IPS-18a (cell line): ENCODE data around the gene CAMK2G.
"Not testable (repeated sequence)": the region's sequence is repeated elsewhere in the genome, so short reads cannot be mapped to it uniquely, and the experiment has no call there.

Experiments used
- H3K27ac ChIP-seq: one replicate; pipeline ENCODE4 v1.5.1; 2013; ENCODE audit warnings: low read length
- H3K27me3 ChIP-seq: one replicate; pipeline ENCODE4 v1.6.1; 2013; ENCODE audit warnings: mild to moderate bottlenecking, low read length; ENCODE audit not compliant: control insufficient read depth, insufficient read depth
- H3K36me3 ChIP-seq: one replicate; pipeline ENCODE4 v1.6.1; 2013; ENCODE audit warnings: low read depth, low read length; ENCODE audit not compliant: control insufficient read depth
- H3K4me1 ChIP-seq: one replicate; pipeline ENCODE4 v1.6.1; 2013; ENCODE audit warnings: low read depth, low read length; ENCODE audit not compliant: control insufficient read depth
- H3K4me3 ChIP-seq: one replicate; pipeline ENCODE4 v1.5.1; 2013; ENCODE audit warnings: low read length
- H3K9ac ChIP-seq: one replicate; pipeline ENCODE4 v1.6.1; 2013; ENCODE audit warnings: mild to moderate bottlenecking, low read length, moderate library complexity
- H3K9me3 ChIP-seq: one replicate; pipeline ENCODE4 v1.6.1; 2013; ENCODE audit warnings: low read depth, low read length; ENCODE audit not compliant: control insufficient read depth

Gene CAMK2G

GRCh38 chr10:73874267-73875138 is at the start of gene CAMK2G:
TSS of gene CAMK2G (minus strand) at chr10:73874555. CDS start at chr10:73874461, 94 bp downstream.
- H3K4me3 ChIP-seq, result peak within 1 kb of the TSS; percentile 67
- no peaks in the 10 kb centered on the region for H3K9me3 ChIP-seq
- H3K4me1 ChIP-seq, result peaks cover 5% of the 10 kb centered on the region
- peaks cover 10% of the 10 kb centered on the region for H3K27me3 ChIP-seq
- H3K27ac ChIP-seq, result no peak within 1 kb of the TSS
- H3K36me3 ChIP-seq, result peaks cover 16% of the 10 kb centered on the region
- H3K9ac ChIP-seq, result peak within 1 kb of the TSS; percentile 25

- no peak overlapping the region for H3K9ac ChIP-seq
- H3K27ac ChIP-seq, result no peak overlapping the region
- H3K36me3 ChIP-seq, result no peaks in the 10 kb centered on the region
- peaks cover 20% of the 10 kb centered on the region for H3K4me1 ChIP-seq
- no peaks in the 10 kb centered on the region for H3K27me3 ChIP-seq
- H3K9me3 ChIP-seq, result no peaks in the 10 kb centered on the region
- H3K4me3 ChIP-seq, result no peak overlapping the region
These were observed 48.4 kb upstream of the CAMK2G start for GRCh38 chr10:73922864-73923133.

- H3K27me3 ChIP-seq, result no peaks in the 10 kb centered on the region
- H3K9me3 ChIP-seq, result no peaks in the 10 kb centered on the region
- no peak overlapping the region for H3K4me3 ChIP-seq
- H3K9ac ChIP-seq, result no peak overlapping the region
- no peak overlapping the region for H3K27ac ChIP-seq
- H3K4me1 ChIP-seq, result peaks cover 20% of the 10 kb centered on the region
- no peaks in the 10 kb centered on the region for H3K36me3 ChIP-seq
These were observed 47.9 kb upstream of the CAMK2G start for GRCh38 chr10:73922007-73922863.

DNA sequence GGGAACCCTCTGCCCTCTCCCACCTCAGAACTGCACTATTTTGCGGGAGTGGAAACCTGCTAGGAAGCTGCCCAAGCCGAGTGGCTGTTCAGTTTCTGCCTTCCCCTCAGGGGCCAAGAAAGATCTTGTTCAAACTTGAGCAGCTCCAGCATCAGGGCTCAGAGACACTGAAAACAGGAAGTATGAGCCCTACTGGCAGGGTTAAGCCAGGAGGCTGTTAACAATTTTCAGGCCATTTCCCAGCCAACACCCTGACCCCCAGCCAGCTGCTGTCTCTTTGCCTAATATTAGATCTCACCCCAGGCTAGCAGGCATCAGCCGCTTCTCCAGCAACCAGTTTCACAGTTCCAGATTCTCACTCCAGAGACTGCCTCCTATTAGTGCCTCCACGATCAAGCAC is 45.7 kb upstream of the CAMK2G start:
- no peak overlapping the region for H3K4me3 ChIP-seq
- H3K9me3 ChIP-seq, result no peaks in the 10 kb centered on the region
- H3K27ac ChIP-seq, result no peak overlapping the region
- H3K27me3 ChIP-seq, result no peaks in the 10 kb centered on the region
- H3K9ac ChIP-seq, result no peak overlapping the region
- peaks cover 20% of the 10 kb centered on the region for H3K4me1 ChIP-seq
- H3K36me3 ChIP-seq, result peaks cover 12% of the 10 kb centered on the region

DNA sequence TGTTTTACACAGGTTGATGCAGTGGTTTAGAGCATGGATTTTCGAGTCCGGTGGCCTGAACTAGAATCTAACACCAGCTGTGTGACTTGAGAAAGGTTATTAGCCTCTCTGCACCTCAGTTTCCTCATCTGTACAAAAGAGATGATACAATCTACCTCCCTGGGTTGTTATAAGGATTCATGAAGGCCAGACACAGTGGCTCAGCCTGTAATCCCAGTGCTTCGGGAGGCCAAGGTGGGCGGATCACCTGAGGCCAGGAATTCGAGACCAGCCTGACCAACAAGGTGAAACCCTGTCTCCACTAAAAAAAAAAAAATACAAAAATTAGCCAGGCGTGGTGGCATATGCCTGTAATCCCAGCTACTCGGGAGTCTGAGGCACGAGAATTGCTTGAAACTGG is 45.1 kb upstream of the CAMK2G start:
- Histone ChIP-seq H3K4me1 (peaks cover 18% of the 10 kb centered on the region), H3K36me3 (peaks cover 13% of the 10 kb centered on the region)
- not testable (repeated sequence) for H3K9me3 ChIP-seq, H3K4me3 ChIP-seq, H3K27me3 ChIP-seq, H3K27ac ChIP-seq, H3K9ac ChIP-seq

- peaks cover 13% of the 10 kb centered on the region for H3K36me3 ChIP-seq
- H3K4me3 ChIP-seq, result no peak overlapping the region
- H3K4me1 ChIP-seq, result peaks cover 14% of the 10 kb centered on the region
- no peaks in the 10 kb centered on the region for H3K9me3 ChIP-seq
- H3K27me3 ChIP-seq, result no peaks in the 10 kb centered on the region
- no peak overlapping the region for H3K27ac ChIP-seq
- H3K9ac ChIP-seq, result no peak overlapping the region
These were observed 43.4 kb upstream of the CAMK2G start for GRCh38 chr10:73917566-73918305.

DNA sequence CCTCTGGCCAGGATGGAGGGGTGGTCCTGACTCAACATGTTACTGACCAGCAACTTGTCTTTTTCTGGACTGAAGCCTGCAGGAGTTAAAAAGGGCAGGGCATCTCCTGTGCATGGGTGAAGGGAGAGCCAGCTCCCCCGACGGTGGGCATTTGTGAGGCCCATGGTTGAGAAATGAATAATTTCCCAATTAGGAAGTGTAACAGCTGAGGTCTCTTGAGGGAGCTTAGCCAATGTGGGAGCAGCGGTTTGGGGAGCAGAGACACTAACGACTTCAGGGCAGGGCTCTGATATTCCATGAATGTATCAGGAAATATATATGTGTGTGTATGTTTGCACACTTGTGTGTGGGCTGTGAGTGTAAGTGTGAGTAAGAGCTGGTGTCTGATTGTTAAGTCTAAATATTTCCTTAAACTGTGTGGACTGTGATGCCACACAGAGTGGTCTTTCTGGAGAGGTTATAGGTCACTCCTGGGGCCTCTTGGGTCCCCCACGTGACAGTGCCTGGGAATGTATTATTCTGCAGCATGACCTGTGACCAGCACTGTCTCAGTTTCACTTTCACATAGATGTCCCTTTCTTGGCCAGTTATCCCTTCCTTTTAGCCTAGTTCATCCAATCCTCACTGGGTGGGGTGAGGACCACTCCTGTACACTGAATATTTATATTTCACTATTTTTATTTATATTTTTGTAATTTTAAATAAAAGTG is 42.6 kb upstream of the CAMK2G start:
- Histone ChIP-seq H3K4me1 (peaks cover 14% of the 10 kb centered on the region), H3K9ac (no peak overlapping the region), H3K36me3 (peaks cover 13% of the 10 kb centered on the region), H3K9me3 (no peaks in the 10 kb centered on the region), H3K27ac (no peak overlapping the region), H3K4me3 (no peak overlapping the region), H3K27me3 (peaks cover 7% of the 10 kb centered on the region)

DNA sequence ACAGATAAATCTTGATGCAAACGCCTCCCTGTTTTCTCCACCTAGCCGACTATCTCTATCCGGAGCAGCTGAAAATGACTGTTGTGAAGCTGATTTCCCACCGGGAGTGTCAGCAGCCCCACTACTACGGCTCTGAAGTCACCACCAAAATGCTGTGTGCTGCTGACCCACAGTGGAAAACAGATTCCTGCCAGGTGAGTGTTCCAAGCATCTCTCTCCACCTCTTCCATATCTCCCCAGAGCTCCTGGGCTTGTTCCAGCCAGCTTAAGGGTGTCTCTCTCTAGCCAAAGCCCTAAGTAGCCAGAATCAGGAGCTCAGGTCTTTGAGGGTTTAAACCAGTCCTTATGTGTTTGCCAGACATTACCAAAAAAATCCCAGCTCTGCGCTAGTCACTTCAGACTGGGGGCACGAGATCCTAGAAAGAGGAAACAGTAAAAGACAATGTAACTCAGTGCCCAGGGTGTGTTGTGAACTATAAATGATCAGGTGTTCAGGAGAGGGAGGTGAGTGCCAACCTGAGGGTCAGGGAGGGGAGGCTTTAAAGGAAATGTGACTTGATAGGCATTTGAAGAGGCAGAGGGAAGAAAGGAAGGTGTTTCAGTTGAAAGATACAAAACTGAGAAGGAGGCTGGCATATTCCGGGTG is 41.0 kb upstream of the CAMK2G start:
- Histone ChIP-seq H3K4me1 (peaks cover 17% of the 10 kb centered on the region), H3K27me3 (peaks cover 16% of the 10 kb centered on the region), H3K36me3 (peaks cover 13% of the 10 kb centered on the region), H3K9ac (no peak overlapping the region), H3K9me3 (no peaks in the 10 kb centered on the region), H3K4me3 (no peak overlapping the region), H3K27ac (no peak overlapping the region)

DNA sequence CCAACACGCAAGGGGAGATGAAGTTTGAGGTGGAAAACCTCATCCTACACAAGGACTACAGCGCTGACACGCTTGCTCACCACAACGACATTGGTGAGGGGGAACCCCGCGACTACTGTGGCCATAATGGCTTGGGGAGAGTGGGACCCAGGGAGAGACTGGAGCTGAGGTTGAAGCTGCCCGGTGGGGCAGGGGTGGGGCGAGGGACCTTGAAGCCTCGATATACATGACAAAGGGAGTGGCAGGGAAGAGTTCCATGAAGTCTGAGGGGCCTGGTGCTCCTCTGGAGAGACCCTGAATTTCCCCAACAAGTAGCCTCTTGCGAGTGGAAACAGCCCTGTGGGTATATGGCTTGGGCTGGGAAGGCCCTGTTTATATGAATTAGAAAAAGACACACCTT is 39.7 kb upstream of the CAMK2G start:
- Histone ChIP-seq H3K4me3 (no peak overlapping the region), H3K27me3 (peaks cover 29% of the 10 kb centered on the region), H3K27ac (no peak overlapping the region), H3K4me1 (peaks cover 22% of the 10 kb centered on the region), H3K9me3 (no peaks in the 10 kb centered on the region), H3K9ac (no peak overlapping the region), H3K36me3 (peaks cover 13% of the 10 kb centered on the region)

DNA sequence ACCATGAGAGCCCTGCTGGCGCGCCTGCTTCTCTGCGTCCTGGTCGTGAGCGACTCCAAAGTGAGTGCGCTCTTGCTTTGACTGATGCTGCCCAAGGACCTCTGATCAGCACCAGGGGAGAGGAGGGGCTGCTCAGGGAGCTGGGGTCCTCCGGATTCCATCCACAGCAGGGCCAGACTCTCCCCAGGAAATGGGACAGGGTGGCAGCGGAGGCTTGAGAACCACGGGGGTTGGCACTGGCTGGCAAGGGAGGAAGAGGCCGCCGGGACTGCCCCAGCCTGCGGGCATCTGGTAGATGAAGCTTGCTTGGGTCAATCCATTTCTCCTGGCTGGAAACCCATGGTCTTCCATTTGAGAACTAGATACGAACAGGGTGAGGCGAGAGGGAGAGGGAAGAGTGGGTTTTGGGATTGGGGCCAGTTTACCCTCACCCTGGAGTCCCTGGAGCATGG is 37.2 kb upstream of the CAMK2G start:
- Histone ChIP-seq H3K4me3 (peak overlapping the region; percentile 83), H3K27me3 (peaks cover 32% of the 10 kb centered on the region), H3K9ac (peak overlapping the region; percentile 41), H3K27ac (no peak overlapping the region), H3K9me3 (no peaks in the 10 kb centered on the region), H3K36me3 (peaks cover 8% of the 10 kb centered on the region), H3K4me1 (peaks cover 32% of the 10 kb centered on the region)
